ENCODE data around the gene ADAMTS7. TPM values are rescaled to one million over a fixed set of nuclear protein-coding genes. Genes with fewer than 3 reads are reported as not detected.

Gene ADAMTS7
- polyA plus RNA-seq, 2 of the 4 experiments (the other 2 are of a cell fraction) = 1.5 to 2.9 TPM

- FAIRE-seq (no peak), ATAC-seq (peak; percentile 98 to 99), DNase-seq (ENCODE audit: low read depth in 1 of 2, low spot score in 1 of 2) (peak; percentile 67 to 86)
- TF ChIP-seq CTCF (IDR thresholded peaks at IDR 0.05) (peak; percentile 97), MAX (IDR thresholded peaks at IDR 0.05) (0 out of 2 replicates have a peak, but pooled peaks have one; percentile 16), MYC (IDR thresholded peaks at IDR 0.05; ENCODE audit: borderline replicate concordance, low read length) (no peak), RAD21 (conservative IDR thresholded peaks at IDR 0.05 in 1 of 2, IDR thresholded peaks at IDR 0.05 in 1 of 2) (peak; percentile 96 to 98), KDM5A (IDR thresholded peaks at IDR 0.05) (peak; percentile 89), SMC3 (IDR thresholded peaks at IDR 0.05) (peak; percentile 95)
- Histone ChIP-seq H3K9me3 (peaks cover 7% of the 10 kb centered on the region; the same call in 2 of the 3 replicates), H3K27ac (peak overlapping the region; percentile 46 to 54; a peak in 4 of 6 replicates), H3K4me3 (peak overlapping the region; percentile 30), H3K4me1 (peaks cover 4% of the 10 kb centered on the region; the same call in 1 of the 3 replicates), H3K4me2 (peak overlapping the region; percentile 80)
- ChIA-PET CTCF (interaction anchor here (0.6 to 17.3 kb wide), 48 partner anchors 9 to 468 kb away, joined by 3 to 256 read pairs (median 5); partner anchors contain the start of genes CHRNA3, CHRNA5 and CHRNB4), POLR2A (interaction anchor here (1.0 kb wide), 1 partner anchor 144 kb away, joined by 3 read pairs; the partner anchor contains the start of gene CHRNA5)
- 4% methylated on average over 21 of the region's 21 CpGs for WGBS (ENCODE audit: missing lambda C conversion rate)
Observed at GRCh38 chr15:78709263-78709882, 101.9 kb downstream of the ADAMTS7 start.

Small RNAs within 50 kb of the gene (small RNA-seq; reads per million reads assigned to genes)
- gene AC022748.3 = 0 reads per million in 6 experiments

Other genes with a start within 250 kb of the ADAMTS7 start
- gene CHRNA5, start 245.9 kb downstream of the ADAMTS7 start, polyA plus RNA-seq (2011; rRNA removed) = 40.9 and 49.6 TPM in 2 replicates
- gene CHRNA5, start 245.9 kb downstream of the ADAMTS7 start, polyA plus RNA-seq (2017; fragmentation: RNase III; extraction: RNeasy Plus Mini Kit Qiagen cat#74134 plus additional on column Dnase treatment) = 29.8 to 31.7 TPM (median 30.7 TPM) in 3 replicates
- 0.45 and 0.50 TPM in 2 replicates for gene CHRNA3, start 190.5 kb downstream of the ADAMTS7 start, polyA plus RNA-seq (2011; rRNA removed)
- 0.18 to 0.27 TPM (median 0.22 TPM) in 3 replicates for gene CHRNA3, start 190.5 kb downstream of the ADAMTS7 start, polyA plus RNA-seq (2017; fragmentation: RNase III; extraction: RNeasy Plus Mini Kit Qiagen cat#74134 plus additional on column Dnase treatment)
- gene CHRNB4, start 170.3 kb downstream of the ADAMTS7 start, polyA plus RNA-seq (2011; rRNA removed) = 2.4 and 3.2 TPM in 2 replicates
- gene CHRNB4, start 170.3 kb downstream of the ADAMTS7 start, polyA plus RNA-seq (2017; fragmentation: RNase III; extraction: RNeasy Plus Mini Kit Qiagen cat#74134 plus additional on column Dnase treatment) = 0.45 to 0.69 TPM (median 0.53 TPM) in 3 replicates
- gene MORF4L1, start 61.4 kb upstream of the ADAMTS7 start, polyA plus RNA-seq (2011; rRNA removed) = 491 and 498 TPM in 2 replicates
- gene MORF4L1, start 61.4 kb upstream of the ADAMTS7 start, polyA plus RNA-seq (2017; fragmentation: RNase III; extraction: RNeasy Plus Mini Kit Qiagen cat#74134 plus additional on column Dnase treatment) = 914 to 927 TPM (median 924 TPM) in 3 replicates
- 33.3 and 33.4 TPM in 2 replicates for gene CTSH, start 133.6 kb upstream of the ADAMTS7 start, polyA plus RNA-seq (2011; rRNA removed)
- 25.2 to 36.2 TPM (median 32.8 TPM) in 3 replicates for gene CTSH, start 133.6 kb upstream of the ADAMTS7 start, polyA plus RNA-seq (2017; fragmentation: RNase III; extraction: RNeasy Plus Mini Kit Qiagen cat#74134 plus additional on column Dnase treatment)

Data from A549 (cell line).